Cerebellar cortex (tissue), 1 donor: ENCODE results near the gene HMGXB3.

Experiments
- DNase-seq: peaks from one replicate; pipeline ENCODE4 v3.0.0-alpha.2; 2015; ENCODE audit warnings: low spot score

HMGXB3 gene

GRCh38 chr5:149982505-149982904, 18.0 kb upstream of the HMGXB3 start:
- no peak for DNase-seq

GRCh38 chr5:149988126-149988525, 12.4 kb upstream of the HMGXB3 start:
- no peak for DNase-seq

GRCh38 chr5:149990518-149991376, 9.8 kb upstream of the HMGXB3 start:
- peak; percentile 94 for DNase-seq

- DNase-seq, result no peak
Measured at GRCh38 chr5:149993471-149993870, 7.1 kb upstream of the HMGXB3 start.

GRCh38 chr5:149995385-149996204, 4.9 kb upstream of the HMGXB3 start:
- DNase-seq, result no peak

GRCh38 chr5:149996205-149996890, 4.2 kb upstream of the HMGXB3 start:
- DNase-seq, result no peak

- no peak for DNase-seq
Measured at GRCh38 chr5:149998281-149998680, 2.3 kb upstream of the HMGXB3 start.

- no peak for DNase-seq
Measured at GRCh38 chr5:149999359-149999758, 1.2 kb upstream of the HMGXB3 start.

- no peak for DNase-seq
Measured at GRCh38 chr5:149999866-150000255, 678 bp upstream of the HMGXB3 start.

GRCh38 chr5:150000990-150001659, 586 bp downstream of the HMGXB3 start:
- peak; percentile 32 for DNase-seq

GRCh38 chr5:150001660-150002486, 1.3 kb downstream of the HMGXB3 start:
- peak; percentile 66 for DNase-seq

GRCh38 chr5:150006318-150006717, 5.8 kb downstream of the HMGXB3 start:
- DNase-seq, result no peak

- no peak for DNase-seq
Measured at GRCh38 chr5:150007050-150007449, 6.5 kb downstream of the HMGXB3 start.

GRCh38 chr5:150009671-150010387, 9.3 kb downstream of the HMGXB3 start:
- DNase-seq, result peak; percentile 27

GRCh38 chr5:150013931-150014330, 13.4 kb downstream of the HMGXB3 start:
- DNase-seq, result no peak

- no peak for DNase-seq
Measured at GRCh38 chr5:150014456-150014855, 13.9 kb downstream of the HMGXB3 start.

GRCh38 chr5:150015415-150015814, 14.9 kb downstream of the HMGXB3 start:
- no peak for DNase-seq

GRCh38 chr5:150016537-150016936, 16.0 kb downstream of the HMGXB3 start:
- no peak for DNase-seq

GRCh38 chr5:150017226-150018005, 16.9 kb downstream of the HMGXB3 start:
- DNase-seq, result no peak

GRCh38 chr5:150020249-150020648, 19.7 kb downstream of the HMGXB3 start:
- DNase-seq, result no peak
